Right hindlimb (tissue), 1 donor: ENCODE results near the gene FXYD2.

Source experiments
- DNase-seq: peaks from one replicate; pipeline ENCODE4 v3.0.0-alpha.2; 2018

The FXYD2 gene

GRCh38 chr11:117834838-117835443 lies 10.4 kb upstream of the FXYD2 start:
- no peak for DNase-seq

- no peak for DNase-seq
Measured at GRCh38 chr11:117834068-117834810, 9.7 kb upstream of the FXYD2 start.

- peak; percentile 55 for DNase-seq
Measured at GRCh38 chr11:117833401-117833891, 8.9 kb upstream of the FXYD2 start.

GRCh38 chr11:117832511-117832910 lies 8.0 kb upstream of the FXYD2 start:
- DNase-seq: no peak

- no peak for DNase-seq
Measured at GRCh38 chr11:117831661-117832415, 7.3 kb upstream of the FXYD2 start.

GRCh38 chr11:117830674-117831351 lies 6.3 kb upstream of the FXYD2 start:
- DNase-seq: no peak

- DNase-seq: no peak
Measured at GRCh38 chr11:117830072-117830471, 5.5 kb upstream of the FXYD2 start.

GRCh38 chr11:117829369-117829725 lies 4.8 kb upstream of the FXYD2 start:
- no peak for DNase-seq

GRCh38 chr11:117828611-117829368 lies 4.2 kb upstream of the FXYD2 start:
- DNase-seq: peak; percentile 41

- DNase-seq: peak; percentile 14
Measured at GRCh38 chr11:117827521-117828511, 3.3 kb upstream of the FXYD2 start.

GRCh38 chr11:117826832-117827231 lies 2.3 kb upstream of the FXYD2 start:
- no peak for DNase-seq

- peak; percentile 10 for DNase-seq
Measured at GRCh38 chr11:117826190-117826570, 1.6 kb upstream of the FXYD2 start.

GRCh38 chr11:117825538-117826189 lies 1.1 kb upstream of the FXYD2 start:
- DNase-seq: peak; percentile 14

GRCh38 chr11:117823946-117824420 lies 561 bp downstream of the FXYD2 start:
- peak; percentile 78 for DNase-seq

- peak; percentile 21 for DNase-seq
Measured at GRCh38 chr11:117823294-117823945, 1.1 kb downstream of the FXYD2 start.

GRCh38 chr11:117822074-117823033 lies 2.2 kb downstream of the FXYD2 start:
- DNase-seq: peak; percentile 41

- DNase-seq: peak; percentile 15
Measured at GRCh38 chr11:117821431-117821830, 3.1 kb downstream of the FXYD2 start.

GRCh38 chr11:117820516-117820915 lies 4.0 kb downstream of the FXYD2 start:
- no peak for DNase-seq

- DNase-seq: no peak
Measured at GRCh38 chr11:117820071-117820470, 4.5 kb downstream of the FXYD2 start.
